Activated CD8-positive, alpha-beta memory T cell treated with anti-CD3 and anti-CD28 coated beads for 1 hour (primary cell): ENCODE data around the gene MARCOL.

Experiments used
- DNase-seq, 2 donors: peaks; one replicate each; pipeline ENCODE4 v3.0.0-alpha.2; 2020; ENCODE audit warnings: low read depth in 1 of 2; ENCODE audit errors: extremely low read depth in 1 of 2

Gene MARCOL, protein sequence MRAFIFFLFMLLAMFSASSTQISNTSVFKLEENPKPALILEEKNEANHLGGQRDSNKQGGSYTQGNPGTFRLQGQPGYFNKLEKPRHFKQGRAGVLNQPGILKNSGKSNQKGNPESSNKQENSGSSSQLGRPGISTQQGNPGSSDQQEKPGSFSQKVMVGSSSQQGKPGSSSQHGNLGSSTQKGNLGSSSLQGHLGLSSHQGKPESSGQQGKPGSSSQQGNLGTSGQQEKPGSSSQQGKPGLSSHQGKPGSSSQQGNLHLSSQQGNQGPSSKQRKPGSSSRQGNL

DNA sequence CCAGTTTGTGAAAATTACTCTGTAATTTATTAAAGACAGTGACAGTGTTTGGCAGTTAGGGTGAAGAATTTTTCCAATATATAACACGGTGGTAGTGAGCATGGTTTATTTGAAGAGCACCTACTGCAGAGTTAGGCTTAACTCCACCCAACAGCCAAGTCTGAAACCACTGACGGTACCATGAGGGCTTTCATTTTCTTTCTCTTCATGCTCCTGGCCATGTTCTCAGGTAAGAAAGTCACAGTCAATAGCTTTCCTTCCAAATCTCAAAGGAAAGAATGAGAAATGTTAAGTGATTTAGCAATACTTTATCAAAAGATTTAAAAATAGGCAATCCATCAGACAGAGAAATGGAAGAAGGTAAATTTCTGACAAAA lies at the start of gene MARCOL:
Gene MARCOL, plus strand, starts transcription at position 108 of the 377 bp plus-strand sequence. Its CDS starts 73 bp downstream, at position 181.
- no peak for DNase-seq

DNA sequence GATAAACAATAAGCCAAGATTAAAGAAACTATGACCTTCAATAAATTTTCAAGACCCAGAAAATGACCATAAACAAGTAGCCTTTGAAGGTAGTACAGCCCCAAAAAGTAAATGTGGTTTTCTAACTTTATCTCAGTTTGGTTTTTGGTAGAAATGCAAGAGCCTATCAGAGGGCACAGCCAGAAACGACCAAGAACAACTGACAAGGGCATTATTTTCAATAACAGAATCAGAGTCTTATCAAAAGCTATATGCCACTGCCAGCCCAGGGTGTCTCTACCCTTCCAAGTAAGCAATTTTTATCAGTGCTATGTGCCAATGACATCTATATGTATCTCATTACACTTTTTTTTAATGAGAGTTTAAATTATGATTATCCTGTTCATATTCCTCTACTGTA lies 47.3 kb upstream of the MARCOL start:
- DNase-seq, result no peak

DNA sequence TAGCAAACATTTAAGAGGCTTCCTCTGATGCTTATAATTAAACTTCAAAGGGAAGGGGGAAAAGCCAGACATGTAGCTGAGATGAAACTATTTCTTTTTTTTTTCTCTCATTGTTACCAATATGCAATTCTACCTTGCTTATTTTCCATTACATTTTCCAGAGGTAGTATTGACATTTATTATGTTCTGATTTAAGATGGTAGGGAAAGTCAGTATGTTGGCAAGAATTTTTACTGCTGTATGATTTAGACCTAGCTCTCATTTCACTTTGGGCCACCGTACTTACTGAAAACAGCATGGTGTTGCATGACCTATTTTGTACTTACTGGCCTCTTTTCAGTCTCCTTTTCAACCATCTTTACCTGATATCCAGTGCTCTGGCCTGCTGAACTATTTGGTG lies 45.1 kb upstream of the MARCOL start:
- DNase-seq, result no peak

DNA sequence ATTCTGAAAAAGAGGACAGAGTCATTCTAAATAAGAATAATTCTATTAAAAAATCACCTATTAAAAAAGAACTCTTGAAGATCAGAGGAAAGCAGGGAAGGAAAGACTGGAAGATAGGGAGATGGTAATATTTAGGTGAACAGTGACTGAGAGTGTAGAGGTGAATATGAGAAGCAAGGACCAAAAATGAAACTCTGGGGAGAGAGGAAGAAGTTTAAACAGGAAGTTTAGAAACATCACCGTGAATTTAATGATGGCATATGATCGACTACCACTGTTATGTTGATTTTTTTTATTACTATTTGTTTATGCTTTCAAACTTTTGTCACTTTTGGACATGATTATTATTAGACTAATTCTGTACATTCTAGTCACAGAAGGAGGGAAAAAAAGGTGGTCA lies 37.2 kb upstream of the MARCOL start:
- DNase-seq, result no peak

DNA sequence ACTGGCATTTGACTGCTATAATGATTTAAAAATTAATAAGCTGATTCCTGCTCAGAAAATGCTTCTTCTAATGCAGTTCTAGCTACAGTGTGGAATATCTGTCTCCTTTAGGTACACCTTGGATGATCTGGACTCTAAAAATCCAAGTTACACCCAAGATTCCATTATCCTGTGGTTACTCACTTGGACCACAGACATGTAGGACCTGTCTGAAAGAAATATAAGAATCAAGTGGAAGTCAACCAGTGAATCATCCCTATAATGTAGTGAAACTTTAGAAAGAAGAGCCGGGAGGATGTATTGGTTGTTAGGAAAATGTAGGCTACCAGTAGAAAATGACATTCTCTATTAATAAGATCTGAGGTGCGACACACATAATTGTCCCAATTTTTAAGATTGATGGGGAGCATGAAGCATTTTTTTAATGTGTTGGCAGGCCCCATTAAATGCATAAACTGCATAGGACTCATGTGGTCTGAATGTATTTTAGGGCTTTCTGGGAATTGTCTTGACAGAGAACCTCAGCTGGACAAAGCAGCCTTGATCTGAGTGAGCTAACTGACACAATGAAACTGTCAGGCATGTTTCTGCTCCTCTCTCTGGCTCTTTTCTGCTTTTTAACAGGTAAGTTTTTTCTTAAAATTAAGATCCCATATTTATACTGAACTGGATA lies 35.7 kb upstream of the MARCOL start, which contains the start of gene SPINK6:
Gene SPINK6, plus strand, starts transcription at position 512 of the 673 bp plus-strand sequence. Its CDS starts 55 bp downstream, at position 567.
- no peak for DNase-seq

DNA sequence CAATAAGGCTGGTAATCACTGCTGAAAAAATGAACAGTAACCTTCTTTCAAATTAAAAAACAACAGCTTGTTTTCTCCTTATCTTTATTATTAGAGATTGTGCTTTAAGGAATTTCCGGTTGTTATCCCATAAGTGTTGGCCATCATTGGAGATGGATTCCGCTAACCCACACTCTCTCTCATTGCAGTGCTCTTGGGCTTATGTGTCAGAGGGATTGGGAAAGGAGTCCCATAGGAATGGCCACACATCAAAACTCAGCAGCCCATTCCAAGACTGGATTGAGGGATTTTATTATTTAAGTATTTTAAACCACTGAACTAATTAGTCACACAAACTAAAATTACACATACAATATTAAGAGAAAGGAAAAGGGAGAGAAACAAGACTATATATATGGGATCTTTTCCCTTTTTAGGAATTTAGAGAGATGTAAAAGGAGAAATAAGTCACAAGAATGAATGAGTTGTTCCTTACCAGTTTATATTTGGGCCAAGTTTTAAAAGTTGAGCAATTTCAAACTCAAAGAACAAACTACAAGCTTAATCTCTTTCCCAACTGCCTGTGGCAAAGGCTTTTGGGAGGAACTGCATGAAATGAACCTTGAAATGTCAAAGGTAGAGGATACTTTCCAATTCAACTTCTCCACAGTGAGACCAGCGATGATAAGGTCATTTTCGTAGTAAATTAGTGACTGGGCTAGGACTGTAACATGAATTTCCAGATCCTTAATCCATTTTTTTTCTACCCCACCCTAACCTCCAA lies 33.1 kb upstream of the MARCOL start:
- no peak for DNase-seq

DNA sequence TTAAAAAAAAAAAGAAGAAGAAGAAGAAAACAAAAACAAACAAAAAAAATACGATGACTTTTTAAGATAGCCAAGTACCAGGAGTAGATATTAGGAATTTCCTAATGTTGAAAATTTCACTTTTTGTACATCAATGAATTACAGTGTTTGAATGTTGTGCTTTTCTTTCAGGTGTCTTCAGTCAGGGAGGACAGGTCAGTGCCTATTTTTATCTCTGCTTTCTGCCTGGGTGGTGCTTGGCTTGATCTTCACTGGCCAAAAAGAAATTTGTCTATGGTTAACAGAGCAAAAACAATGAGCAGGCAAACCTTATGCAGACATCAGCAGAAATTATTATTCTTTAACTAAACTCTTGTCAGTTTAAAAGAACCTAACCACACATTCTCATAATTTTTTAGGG lies 32.5 kb upstream of the MARCOL start:
- no peak for DNase-seq

DNA sequence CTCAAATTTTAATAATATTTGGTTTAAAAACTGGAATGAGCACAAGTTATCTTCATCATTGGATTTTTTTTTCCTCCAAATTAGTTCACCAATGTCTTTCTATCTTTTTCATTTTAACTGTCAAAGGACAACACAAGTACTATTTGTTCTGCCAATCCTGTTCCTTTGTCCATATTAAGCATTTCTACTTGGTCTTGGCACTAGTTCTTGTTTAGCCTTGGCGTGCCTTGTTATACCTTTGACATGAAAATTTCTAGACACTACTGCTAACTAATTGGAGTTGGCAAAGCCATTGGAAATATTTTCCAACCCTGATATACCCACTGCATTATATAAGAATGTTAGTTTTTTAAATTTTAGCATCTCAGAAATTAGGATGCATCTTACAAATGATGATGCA lies 31.7 kb upstream of the MARCOL start:
- DNase-seq, result no peak

DNA sequence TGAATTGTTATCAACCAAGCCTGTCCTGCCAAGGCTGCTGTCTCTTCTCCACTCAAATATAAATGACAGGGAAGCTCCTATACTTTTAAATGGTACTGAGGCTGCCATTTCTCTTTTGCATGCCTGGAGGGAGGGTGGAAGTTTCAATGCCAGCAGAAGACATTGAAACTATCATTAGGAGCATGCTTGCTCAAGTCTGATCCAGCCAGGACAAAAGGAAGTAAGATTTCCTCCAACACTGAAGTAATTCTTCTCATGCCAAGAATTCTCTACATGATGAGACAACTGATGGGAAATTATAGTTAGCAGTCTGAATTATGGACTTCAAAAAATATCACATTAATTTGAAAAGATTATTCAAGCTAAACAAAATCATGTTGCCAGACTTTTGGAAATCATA lies 30.1 kb upstream of the MARCOL start:
- DNase-seq, result no peak

DNA sequence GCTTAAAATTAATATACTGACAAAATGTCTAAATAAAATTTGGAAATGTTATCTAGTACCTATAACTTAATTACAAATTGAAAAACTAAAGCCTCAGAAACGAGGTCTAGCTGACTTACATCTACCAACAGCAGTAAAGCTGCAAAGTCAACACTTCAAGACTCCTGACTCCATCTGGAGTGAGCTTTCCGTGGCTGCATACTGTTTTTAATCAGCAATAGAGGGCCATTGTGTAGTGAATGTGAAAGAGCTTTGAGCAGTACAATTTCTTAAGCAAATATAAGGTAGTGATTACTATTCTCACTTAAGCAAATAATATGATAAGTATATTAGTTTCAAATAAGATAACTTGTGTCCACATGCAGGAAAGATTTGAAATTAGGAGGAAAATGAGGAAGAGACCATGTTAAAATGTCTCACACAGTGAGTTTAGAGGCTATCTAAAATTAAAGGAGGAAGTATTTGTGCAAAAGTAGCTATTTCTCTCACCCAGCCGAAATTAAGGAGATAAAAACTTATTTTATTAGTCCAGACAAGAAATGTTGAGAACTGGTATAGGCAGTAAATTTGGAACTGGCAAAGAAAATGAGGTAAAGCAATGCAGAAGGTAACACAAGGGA lies 29.1 kb upstream of the MARCOL start:
- DNase-seq, result no peak

DNA sequence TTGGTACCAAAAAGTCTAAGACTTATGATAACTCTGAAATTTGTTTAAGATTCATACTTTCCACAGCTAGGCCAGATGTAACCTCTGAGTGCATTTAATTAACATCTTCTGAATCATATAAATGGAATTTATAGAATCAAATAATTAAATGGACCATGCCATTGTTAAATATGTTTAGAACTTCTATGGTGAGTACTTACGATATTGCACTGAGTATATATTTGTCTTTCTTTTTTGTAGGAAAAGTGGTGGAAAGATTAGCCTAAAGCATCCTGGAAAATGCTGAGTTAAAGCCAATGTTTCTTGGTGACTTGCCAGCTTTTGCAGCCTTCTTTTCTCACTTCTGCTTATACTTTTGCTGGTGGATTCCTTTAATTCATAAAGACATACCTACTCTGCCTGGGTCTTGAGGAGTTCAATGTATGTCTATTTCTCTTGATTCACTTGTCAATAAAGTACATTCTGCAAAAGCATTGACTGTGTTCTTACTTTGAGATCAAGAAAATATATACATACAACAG lies 23.6 kb upstream of the MARCOL start:
- DNase-seq, result no peak

DNA sequence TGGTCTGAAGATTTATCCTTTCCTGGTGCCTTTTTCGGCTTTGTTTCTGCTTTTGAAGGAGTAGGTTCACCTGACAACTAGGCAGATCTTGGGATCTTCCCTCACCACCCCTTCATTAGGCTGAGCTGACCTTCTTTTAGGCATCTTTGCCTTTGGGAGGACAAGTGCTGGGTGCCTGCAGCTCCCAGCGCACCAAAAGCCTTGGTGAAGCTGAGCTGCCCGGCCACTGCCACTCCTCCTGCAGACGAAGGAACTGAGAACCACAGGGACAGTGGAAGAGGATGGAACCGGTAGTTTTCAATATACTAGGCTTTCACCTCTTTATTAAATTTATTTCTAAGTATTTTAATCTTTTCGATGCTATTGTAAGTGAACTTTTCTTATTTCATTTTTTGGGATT lies 16.8 kb upstream of the MARCOL start:
- no peak for DNase-seq

DNA sequence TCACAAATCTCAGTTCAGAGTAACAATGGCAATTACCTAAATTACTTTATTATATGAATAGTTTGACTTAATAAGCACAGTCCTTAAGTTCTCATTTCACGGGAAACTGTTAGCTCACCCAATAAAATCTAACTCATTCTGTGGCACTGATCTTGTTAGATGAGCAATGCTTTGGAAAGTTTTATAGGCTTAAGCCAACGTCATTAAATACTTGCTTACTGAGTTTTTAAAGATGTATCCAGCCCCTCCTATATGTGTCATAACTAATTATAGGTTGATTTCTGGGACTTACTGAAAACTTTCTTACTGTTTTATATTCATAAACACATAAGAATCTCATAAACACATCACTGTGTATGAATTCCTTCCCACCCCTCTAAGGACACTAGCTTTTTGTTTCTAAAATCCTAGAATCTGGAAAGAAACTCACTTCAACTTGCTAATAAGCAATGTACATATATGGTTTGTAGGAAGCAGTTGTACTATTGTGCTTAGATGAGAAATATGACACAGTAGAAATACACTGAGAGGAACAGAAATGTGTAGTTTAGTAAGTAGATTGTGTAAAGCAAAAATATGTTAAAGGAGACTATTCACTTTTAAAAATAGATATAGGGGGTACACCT lies 14.1 kb upstream of the MARCOL start:
- no peak for DNase-seq

DNA sequence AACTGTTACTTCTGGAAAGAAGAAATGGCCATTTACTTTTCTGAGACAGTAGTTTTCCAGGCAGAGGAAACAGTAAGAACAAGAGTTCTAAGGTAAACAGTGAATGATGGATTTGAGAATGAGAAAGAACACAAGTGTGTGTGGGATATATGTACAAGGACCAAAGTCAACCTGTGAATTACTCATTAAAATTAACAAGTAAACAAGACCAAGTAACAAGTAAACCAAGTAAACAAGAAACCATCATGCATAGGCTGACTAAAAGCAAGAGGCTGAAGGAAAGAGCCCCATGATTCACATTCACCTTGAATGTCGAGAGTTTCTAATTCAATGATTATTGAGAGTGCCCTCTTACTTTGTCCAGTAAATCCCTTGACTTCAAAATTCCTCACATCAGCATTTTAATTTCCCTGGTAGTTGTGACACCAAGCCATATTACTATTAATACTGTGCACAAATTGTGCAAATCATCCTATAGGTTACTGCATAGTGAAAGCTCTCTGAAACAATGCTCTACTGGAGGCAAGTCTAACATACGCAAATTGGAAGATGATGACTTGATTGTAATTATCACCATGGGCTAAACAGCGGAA lies 9.8 kb upstream of the MARCOL start:
- no peak for DNase-seq

DNA sequence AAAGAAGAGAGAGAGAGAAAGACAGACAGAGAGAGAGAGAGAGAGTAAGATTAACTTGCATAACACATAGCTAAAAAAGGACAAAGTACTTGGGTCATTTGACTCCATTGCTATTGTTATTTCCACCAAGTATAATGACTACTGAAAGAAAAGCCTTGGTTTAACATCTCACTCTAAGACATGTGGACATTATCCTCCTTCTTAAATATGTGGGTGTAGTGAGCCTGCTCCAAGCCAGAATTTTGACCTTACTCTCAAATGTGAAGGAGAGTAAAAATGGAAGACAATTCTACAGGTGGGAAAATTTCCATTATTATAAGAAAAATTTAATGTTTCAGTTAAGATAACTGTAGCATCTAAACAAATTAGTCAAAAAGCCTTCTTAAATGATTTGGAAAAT lies 8.5 kb upstream of the MARCOL start:
- no peak for DNase-seq

DNA sequence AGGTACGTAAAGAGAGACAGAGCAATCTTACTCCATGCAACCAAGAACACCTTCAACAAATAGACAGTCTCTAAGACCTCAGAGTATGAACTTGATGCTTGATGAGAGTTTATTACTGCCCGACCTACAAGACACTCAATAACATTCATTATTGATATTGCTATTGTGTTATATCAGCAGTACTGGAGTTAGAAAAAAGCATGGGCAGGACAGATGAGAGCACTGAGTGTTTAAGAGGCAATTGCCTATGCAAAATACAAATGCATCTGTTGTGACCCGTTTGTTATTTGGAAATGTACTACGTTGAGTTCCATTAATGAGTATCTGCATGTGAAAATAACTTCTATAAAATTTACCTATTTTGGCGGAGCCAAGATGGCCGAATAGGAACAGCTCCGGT lies 8.1 kb upstream of the MARCOL start:
- DNase-seq, result no peak

DNA sequence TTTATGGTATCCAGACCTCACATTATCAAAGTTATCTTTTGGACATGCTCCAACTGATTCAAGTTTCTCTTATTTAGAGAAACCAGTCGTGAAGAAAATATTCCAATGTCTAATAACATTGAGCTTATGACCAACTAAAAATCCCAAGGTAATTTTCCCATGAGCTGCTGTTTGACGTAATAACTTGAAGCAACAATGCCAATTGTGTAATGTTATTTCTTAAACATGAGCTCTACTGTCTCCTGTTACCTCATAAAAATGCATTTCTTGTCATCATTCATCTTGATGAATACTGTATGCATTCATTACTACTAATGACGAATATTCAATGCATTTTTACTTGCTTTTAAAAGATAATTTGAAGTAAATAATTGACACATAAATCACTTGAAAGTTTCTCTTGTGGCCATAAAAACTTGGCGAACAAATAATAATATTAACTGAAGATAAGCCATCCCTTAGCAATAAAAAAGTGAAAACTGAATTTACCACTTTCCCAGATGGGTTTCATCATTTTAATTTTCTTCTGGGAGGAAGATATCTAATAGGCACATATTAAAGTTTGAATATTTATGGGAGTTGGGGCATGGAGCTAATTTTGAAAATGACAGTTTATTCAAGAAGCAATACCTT lies 424 bp upstream of the MARCOL start:
- DNase-seq, result no peak

DNA sequence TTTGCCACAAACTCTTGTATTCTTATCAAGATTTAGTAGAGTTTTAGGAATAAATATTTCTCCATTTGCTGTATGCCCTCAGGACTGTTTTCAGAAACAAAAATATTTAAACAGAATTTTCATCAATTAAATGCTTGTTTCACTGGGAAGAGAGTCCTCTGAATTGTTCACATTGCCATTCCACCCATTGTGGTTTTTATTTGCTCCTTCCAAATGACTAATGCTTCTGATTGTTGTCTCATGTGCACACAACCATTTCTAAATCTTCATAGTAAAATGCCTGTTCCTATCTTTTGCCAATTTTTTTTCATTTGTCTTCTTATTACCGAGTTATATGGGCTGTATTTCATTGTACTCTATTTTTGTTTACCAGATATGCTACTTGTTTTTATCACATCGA lies 10.6 kb downstream of the MARCOL start:
- no peak for DNase-seq

DNA sequence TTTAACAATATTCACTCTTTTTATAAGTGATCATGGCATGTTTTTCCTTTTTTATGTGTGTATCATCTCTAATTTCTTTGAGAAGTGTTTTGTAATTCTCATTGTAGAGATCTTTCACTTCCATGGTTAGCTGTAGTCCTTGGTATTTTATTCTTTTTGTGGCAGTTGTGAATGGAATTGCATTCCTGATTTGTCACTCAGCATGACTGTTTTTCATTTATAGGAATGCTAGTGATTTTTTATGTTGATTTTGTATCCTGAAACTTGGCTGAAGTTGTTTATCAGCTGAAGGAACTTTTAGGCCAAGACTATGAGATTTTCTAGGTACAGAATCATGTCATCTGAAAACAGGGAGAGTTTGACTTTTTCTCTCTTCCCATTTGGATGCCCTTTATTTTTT lies 17.1 kb downstream of the MARCOL start:
- DNase-seq, result no peak

DNA sequence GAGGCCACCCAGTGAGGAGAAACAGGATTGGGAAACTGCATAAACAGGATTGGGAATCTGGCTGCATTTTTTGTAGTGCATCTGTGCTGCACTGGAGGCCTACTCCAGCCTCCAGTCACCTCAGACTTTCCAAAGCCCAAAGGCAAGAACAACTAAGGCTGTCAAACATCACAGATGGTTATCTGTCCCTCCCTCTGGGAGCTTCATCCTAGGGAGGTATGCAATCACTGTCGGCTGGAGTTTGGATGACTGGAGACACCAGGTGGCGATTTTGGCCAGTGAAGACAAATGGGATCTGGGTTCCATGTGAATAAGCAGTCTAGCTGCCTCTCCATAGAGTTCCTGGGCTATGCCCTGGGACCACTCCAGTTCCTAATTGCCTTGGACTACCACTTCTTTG lies 21.0 kb downstream of the MARCOL start:
- no peak for DNase-seq
